Mucosa of stomach (tissue), 1 donor: ENCODE measurements around the gene MAPK11.

Experiments used
- H3K27me3 ChIP-seq: one replicate; pipeline ENCODE4 v1.7.0; 2013; ENCODE audit warnings: mild to moderate bottlenecking, low read length; ENCODE audit not compliant: control insufficient read depth, insufficient read depth
- H3K36me3 ChIP-seq: one replicate; pipeline ENCODE4 v1.7.0; 2013; ENCODE audit warnings: low read length; ENCODE audit not compliant: control insufficient read depth, insufficient read depth
- H3K4me1 ChIP-seq: one replicate; pipeline ENCODE4 v1.7.0; 2013; ENCODE audit warnings: mild to moderate bottlenecking, low read length; ENCODE audit not compliant: control insufficient read depth, insufficient read depth
- H3K4me3 ChIP-seq: one replicate; pipeline ENCODE4 v1.7.0; 2013; ENCODE audit warnings: low read length
- H3K9ac ChIP-seq: one replicate; pipeline ENCODE4 v1.7.0; 2013; ENCODE audit warnings: mild to moderate bottlenecking, low read length, moderate library complexity
- H3K9me3 ChIP-seq: one replicate; pipeline ENCODE4 v1.7.0; 2013; ENCODE audit warnings: mild to moderate bottlenecking, low read length, moderate library complexity; ENCODE audit not compliant: control insufficient read depth
- donor health status: Pancreatic carcinoma.

Gene MAPK11

GRCh38 chr22:50286701-50287318 is 16.6 kb upstream of the MAPK11 start:
- peaks cover 83% of the 10 kb centered on the region for H3K4me1 ChIP-seq
- no peaks in the 10 kb centered on the region for H3K9me3 ChIP-seq
- no peak overlapping the region for H3K9ac ChIP-seq
- H3K36me3 ChIP-seq, result peaks cover 43% of the 10 kb centered on the region
- no peak overlapping the region for H3K4me3 ChIP-seq
- H3K27me3 ChIP-seq, result no peaks in the 10 kb centered on the region

- Histone ChIP-seq H3K4me3 (no peak overlapping the region), H3K36me3 (peaks cover 44% of the 10 kb centered on the region), H3K27me3 (no peaks in the 10 kb centered on the region), H3K9ac (peak overlapping the region; percentile 9), H3K9me3 (no peaks in the 10 kb centered on the region), H3K4me1 (peaks cover 83% of the 10 kb centered on the region)
Measured at GRCh38 chr22:50286275-50286674, 16.1 kb upstream of the MAPK11 start.

- no peaks in the 10 kb centered on the region for H3K27me3 ChIP-seq
- peaks cover 83% of the 10 kb centered on the region for H3K4me1 ChIP-seq
- no peak overlapping the region for H3K4me3 ChIP-seq
- no peaks in the 10 kb centered on the region for H3K9me3 ChIP-seq
- H3K36me3 ChIP-seq, result peaks cover 44% of the 10 kb centered on the region
- peak overlapping the region; percentile 9 for H3K9ac ChIP-seq
Measured at GRCh38 chr22:50285568-50286229, 15.5 kb upstream of the MAPK11 start.

GRCh38 chr22:50284479-50284878 is 14.3 kb upstream of the MAPK11 start:
- Histone ChIP-seq H3K9me3 (no peaks in the 10 kb centered on the region), H3K36me3 (peaks cover 45% of the 10 kb centered on the region), H3K9ac (peak overlapping the region; percentile 28), H3K4me1 (peaks cover 84% of the 10 kb centered on the region), H3K4me3 (no peak overlapping the region), H3K27me3 (no peaks in the 10 kb centered on the region)

- Histone ChIP-seq H3K4me3 (no peak overlapping the region), H3K9me3 (no peaks in the 10 kb centered on the region), H3K27me3 (no peaks in the 10 kb centered on the region), H3K9ac (no peak overlapping the region), H3K36me3 (peaks cover 44% of the 10 kb centered on the region), H3K4me1 (peaks cover 82% of the 10 kb centered on the region)
Measured at GRCh38 chr22:50283821-50284220, 13.6 kb upstream of the MAPK11 start.

- Histone ChIP-seq H3K27me3 (no peaks in the 10 kb centered on the region), H3K9me3 (no peaks in the 10 kb centered on the region), H3K4me1 (peaks cover 70% of the 10 kb centered on the region), H3K4me3 (no peak overlapping the region), H3K36me3 (peaks cover 32% of the 10 kb centered on the region), H3K9ac (peak overlapping the region; percentile 8)
Measured at GRCh38 chr22:50282361-50283155, 12.4 kb upstream of the MAPK11 start.

GRCh38 chr22:50281957-50282356 is 11.8 kb upstream of the MAPK11 start:
- H3K4me3 ChIP-seq, result no peak overlapping the region
- peaks cover 37% of the 10 kb centered on the region for H3K36me3 ChIP-seq
- H3K9ac ChIP-seq, result peak overlapping the region; percentile 48
- H3K27me3 ChIP-seq, result no peaks in the 10 kb centered on the region
- H3K9me3 ChIP-seq, result no peaks in the 10 kb centered on the region
- H3K4me1 ChIP-seq, result peaks cover 64% of the 10 kb centered on the region

GRCh38 chr22:50281384-50281760 is 11.2 kb upstream of the MAPK11 start:
- H3K9ac ChIP-seq, result peak overlapping the region; percentile 48
- H3K4me1 ChIP-seq, result peaks cover 58% of the 10 kb centered on the region
- H3K9me3 ChIP-seq, result no peaks in the 10 kb centered on the region
- no peaks in the 10 kb centered on the region for H3K27me3 ChIP-seq
- no peak overlapping the region for H3K4me3 ChIP-seq
- H3K36me3 ChIP-seq, result peaks cover 43% of the 10 kb centered on the region

- Histone ChIP-seq H3K4me1 (peaks cover 53% of the 10 kb centered on the region), H3K9me3 (no peaks in the 10 kb centered on the region), H3K27me3 (no peaks in the 10 kb centered on the region), H3K4me3 (no peak overlapping the region), H3K9ac (no peak overlapping the region), H3K36me3 (peaks cover 42% of the 10 kb centered on the region)
Measured at GRCh38 chr22:50280708-50281383, 10.7 kb upstream of the MAPK11 start.

- Histone ChIP-seq H3K4me1 (peaks cover 50% of the 10 kb centered on the region), H3K36me3 (peaks cover 39% of the 10 kb centered on the region), H3K4me3 (no peak overlapping the region), H3K9me3 (no peaks in the 10 kb centered on the region), H3K27me3 (no peaks in the 10 kb centered on the region), H3K9ac (no peak overlapping the region)
Measured at GRCh38 chr22:50280022-50280707, 10.0 kb upstream of the MAPK11 start.

GRCh38 chr22:50278956-50279619 is 8.9 kb upstream of the MAPK11 start:
- no peak overlapping the region for H3K9ac ChIP-seq
- no peaks in the 10 kb centered on the region for H3K9me3 ChIP-seq
- peaks cover 42% of the 10 kb centered on the region for H3K36me3 ChIP-seq
- H3K4me1 ChIP-seq, result peaks cover 44% of the 10 kb centered on the region
- H3K4me3 ChIP-seq, result no peak overlapping the region
- no peaks in the 10 kb centered on the region for H3K27me3 ChIP-seq
